COR-L47 (cell line): ENCODE data around the gene RPL39L.
"Not testable (repeated sequence)": the region's sequence is repeated elsewhere in the genome, so short reads cannot be mapped to it uniquely, and the experiment has no call there.

Experiments
- DNase-seq: peaks from one replicate; lab custom pipeline; 2025; lab: John Stamatoyannopoulos, UW

RPL39L gene

DNA sequence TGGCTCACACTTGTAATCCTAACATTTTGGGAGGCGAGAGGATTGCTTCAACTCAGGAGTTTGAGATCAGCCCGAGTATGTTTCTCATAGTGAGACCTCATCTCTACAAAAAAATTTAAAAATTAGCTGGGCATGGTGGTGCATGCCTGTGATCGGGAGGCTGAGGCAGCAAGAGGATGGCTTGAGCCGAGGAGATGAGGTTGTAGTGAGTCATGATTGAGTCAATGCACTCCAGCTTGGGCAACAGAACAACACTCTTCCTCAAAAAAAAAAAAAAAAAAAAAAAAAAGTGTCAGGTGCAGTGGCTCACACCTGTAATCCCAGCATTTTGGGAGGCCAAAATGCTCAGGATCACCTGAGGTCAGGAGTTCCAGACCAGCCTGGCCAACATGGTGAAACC lies 2.4 kb downstream of the RPL39L start:
- DNase-seq = no peak

DNA sequence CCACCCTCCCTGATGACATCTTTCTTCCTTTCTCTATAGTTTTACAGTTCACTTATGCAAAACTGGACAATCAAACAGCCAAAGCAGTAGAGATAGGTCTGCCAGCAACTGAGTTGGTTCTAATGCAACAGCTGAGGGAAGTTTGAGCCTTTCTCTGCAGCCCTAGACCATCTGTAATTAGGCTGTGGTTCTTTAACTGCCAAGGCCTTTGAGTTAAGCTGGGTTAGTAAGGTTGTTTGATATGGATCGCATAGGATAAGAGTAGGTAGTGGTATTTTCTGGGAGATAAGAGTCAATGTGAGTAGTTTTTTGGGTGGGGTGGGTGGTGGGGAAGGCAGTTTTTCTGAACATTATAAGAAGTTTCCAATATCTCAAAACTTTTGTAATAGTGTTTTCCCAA lies 3.0 kb downstream of the RPL39L start:
- no peak for DNase-seq

DNA sequence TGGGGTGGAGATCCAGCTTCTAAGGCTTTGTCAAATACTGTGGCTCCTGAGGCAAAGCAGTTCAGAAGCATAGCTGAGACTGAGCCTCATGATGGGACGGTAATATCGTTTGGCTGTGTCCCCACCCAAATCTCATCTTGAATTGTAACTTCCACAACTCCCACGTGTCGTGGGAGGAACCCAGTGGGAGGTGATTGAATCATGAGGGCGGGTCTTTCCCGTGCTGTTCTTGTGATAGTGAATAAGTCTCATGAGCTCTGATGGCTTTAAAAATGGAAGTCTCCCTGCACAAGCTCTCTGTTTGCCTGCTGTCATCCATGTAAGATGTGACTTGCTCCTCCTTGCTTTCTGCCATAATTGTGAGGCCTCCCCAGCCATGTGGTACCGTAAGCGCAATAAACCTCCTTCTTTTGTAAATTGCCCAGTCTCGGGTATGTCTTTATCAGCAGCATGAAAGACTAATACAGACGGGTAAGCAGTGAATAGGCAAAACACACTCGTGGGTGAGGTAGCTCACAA lies 4.1 kb downstream of the RPL39L start:
- DNase-seq = not testable (repeated sequence)

DNA sequence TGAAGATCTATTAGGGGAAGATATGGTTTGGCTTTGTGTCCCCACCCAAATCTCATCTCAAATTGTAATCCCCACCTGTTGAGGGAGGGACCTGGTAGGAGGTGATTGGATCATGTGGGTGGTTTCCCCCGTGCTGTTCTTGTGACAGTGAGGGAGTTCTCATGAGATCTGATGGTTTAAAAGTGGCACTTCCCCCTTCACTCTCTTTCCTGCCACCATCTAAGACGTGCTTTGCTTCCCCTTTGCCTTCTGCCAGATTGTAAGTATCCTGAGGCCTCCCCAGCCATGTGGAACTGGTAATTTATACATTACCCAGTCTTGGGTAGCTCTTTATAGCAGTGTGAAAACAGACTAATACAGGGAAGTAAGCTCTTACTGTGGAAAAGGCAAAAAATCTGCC lies 6.1 kb downstream of the RPL39L start:
- DNase-seq = not testable (repeated sequence)

DNA sequence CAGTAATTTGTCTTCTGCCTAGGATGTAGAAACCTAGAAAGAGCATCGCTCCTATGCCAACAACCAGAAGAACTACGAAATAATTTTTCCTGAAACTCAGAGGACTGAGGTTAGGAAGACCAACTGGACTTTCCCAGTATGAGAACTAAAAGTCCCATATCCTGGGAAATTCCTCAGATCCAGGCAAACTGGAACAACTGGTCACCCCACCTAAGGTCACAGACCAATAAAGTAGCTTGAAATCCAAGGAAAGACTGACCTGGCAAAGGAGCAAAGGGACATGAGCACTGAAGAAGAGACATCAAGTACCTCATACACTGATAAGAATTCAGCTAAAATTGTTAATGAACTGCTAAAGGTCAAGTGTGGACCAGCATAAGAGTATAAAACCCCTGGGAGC lies 6.6 kb downstream of the RPL39L start:
- DNase-seq = no peak

DNA sequence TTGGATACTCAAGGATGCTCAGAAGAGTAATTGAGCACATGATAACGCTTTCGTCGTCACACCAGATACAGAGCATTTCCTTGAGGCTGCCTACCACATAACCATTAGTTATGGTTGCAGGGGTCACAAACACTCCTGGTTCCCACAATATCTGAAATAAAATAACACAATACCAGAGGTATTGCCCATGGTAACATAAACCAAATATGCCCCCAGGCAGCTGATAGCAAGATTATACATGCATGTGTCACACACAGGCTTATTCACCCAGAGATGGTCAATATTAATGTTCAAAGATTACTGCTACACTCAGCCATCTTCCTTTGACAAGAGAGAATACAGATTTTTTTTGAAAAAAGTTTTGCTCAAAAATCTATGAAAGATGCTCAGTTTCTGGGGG lies 7.3 kb downstream of the RPL39L start:
- DNase-seq = no peak

DNA sequence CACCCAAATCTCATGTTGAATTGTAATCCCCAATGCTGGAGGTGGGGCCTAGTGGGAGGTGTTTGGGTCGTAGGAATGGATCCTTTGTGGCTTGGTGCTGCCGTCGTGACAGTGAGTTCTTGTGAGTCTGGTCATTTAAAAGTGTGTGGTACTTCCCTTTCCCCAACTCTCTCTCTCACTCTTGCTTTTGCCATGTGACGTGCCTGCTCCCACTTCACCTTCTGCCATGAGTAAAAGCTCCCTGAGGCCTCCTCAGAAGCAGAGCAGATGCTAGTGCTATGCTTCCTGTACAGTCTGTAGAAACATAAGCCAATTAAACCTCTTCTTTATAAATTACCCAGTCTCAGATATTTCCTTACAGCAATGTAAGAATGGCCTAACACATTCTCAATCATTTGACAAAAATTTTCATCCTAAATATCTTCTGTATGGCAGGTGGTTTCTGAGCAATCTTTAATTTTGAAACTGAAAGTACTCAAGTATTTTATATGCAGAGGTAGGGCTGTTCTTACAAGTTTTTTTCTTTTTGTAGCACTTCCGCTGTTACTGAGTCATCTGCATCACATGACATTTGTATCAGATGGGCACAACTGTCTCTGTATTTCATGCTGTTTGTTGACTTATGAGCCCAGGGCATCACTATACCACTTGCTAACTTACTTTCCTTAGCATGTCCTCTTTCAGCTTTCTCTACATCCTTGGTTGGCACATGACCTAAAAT lies 8.8 kb downstream of the RPL39L start:
- DNase-seq = no peak

DNA sequence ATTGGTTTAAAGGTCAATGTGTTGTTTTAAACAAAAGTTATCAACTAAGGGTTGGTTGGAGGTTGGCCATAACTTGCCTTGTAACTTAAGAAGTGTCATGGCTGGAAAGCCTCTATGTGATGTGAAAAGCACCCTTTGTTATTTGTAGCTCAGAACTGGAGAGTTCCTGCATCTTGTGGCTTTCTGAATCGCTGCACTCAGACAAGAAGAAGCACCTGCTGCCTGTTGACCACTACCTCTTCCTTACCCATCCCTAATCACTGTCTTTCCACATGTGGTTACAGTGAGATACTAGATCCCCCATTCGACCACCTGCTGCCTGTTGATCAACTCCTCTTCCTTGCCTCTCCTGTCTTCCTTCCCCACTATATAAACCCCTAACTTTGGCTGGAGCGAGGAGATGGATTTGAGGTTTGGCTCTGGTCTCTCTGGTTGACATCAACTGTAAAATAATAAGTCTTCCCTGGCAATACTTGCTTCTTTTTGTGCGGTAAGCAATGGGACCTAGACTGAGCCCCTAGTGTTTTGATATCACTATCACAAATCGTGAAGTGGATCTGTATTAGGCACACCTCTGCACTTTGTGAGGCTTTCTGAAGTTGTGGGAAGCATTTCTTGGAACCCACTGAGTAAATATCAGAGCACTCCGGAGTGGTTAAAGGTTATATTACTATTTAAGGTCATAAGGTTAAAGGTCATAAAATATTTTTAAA lies 13.8 kb downstream of the RPL39L start:
- no peak for DNase-seq

DNA sequence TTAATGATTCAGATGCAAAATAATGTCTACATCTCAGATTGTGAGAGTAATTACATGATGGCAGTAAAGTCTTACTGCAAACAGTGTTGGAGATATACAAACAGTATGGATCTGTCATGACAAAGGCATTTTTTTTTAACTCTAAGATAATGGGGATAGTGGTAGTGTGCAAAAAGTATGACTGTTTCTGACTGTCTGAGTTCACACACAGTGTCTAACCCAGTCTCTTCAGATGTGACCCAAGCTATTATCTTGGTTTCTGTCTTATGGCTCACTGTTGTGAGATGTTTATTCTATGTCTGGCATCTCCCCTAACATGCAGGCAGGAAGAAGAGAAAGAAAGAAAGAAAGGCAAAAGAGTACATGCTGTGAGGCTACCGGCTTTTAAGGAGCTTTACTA lies 17.0 kb downstream of the RPL39L start:
- DNase-seq = no peak

DNA sequence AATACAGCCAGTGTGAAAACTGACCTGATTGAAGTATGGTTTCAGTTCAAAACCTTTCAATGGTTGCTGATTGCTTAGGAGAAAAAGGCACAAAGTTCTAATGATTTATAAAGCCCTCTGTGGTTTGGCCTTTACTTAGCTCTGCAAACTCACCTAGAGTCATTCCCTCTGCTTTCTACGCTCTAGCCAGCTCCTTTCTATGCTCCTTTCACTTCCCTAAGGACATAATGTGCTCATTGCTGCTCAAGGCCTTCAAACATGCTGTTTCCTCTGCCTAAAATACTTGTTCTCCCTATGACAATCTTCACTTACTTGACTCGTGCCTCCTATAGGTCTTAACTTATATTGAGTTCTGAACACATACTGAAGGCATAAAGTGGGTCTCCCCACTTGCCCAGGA lies 19.0 kb downstream of the RPL39L start:
- no peak for DNase-seq

DNA sequence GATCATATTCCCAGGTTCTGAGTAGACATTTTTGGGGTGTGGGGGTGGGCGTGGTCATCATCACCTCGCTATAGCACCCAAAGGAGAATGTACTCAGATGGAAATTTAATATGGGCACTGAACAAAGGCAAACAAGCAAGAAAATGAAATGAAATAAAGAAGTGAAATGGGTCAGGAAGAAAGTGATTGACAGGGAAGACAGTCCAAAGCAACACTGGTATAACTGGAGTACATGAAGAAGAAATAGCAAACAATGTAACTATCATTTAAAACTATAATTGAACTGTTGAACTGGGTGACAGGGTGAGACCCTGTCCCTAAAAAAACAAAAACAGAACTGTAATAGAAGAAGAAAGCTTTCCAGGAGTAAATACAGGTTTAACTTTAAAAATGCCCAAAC lies 24.8 kb downstream of the RPL39L start:
- DNase-seq = no peak

DNA sequence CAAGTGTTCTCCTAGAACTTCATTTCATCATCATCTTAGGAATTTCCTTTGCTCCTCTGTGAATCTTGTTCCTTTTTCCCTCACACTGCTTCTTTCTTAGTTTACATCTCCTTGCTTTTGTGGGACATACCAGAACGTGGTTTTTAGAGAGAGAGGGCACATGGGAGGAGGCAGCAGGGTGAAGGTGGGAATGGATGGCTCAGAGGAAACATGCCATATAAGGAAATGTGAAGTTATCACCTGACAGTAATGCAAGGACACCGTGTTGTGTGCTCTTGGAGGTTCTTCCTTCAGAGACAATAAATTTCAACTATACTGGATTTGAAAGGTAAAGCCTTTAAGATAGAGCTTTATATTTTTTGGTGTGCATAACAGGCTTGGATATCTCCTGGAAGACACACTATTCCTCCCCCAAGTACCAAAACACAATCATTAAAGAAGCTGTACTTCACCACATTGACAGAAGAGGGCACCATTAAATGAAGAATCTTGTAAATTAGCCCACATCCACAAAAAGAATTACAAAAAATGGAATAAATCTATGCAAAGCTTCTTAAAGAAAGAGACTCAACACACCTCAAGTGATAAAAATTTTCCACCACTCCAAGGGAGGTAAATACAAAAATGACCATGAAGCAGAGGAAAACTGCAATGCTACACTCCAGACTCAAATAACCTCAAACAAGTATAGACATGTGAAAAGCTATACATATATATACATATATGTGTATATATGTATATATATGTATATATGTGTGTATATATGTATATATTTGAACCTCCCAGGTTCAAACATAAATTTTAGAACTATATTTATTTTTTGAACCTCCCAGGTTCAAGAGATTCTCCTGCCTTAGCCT lies 26.1 kb downstream of the RPL39L start:
- DNase-seq = no peak

DNA sequence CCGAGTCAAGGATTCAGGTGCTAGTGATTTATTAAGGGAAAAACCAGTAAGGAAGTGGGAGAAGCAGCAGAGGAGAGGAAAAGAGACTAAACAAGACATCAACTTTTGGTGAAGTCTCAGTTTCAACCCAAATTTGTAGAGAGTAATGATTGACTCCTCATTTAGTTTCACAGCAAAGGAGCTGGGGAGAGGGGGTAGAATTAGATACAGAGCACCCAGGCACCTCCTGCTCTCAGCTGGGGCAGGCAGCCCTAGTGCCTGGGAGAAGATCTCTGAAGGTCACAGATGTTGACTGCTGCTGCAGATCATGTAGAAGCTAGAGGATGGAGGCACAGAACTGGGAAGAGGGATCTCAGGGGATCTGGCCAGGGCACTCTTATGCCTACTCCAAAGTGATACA lies 29.1 kb downstream of the RPL39L start:
- no peak for DNase-seq

DNA sequence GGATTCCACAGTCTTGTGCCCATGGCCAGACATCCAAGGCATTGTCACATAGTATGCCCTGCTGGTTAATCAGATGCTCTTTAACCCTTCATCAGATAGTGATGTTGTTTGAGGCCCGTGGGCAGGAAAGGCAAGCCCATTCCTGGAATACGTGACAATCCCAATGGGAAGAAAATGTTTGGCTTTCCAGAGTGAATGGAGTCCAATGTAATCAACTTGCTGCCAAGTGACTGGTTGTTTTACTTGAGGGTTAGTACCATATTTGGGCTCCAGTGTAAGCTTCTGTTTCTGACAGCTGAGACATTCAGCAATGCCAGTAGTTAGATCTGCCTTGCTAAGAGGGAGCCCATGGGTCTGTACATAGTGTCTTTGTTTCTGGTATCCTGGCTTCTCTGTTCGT lies 31.3 kb downstream of the RPL39L start:
- no peak for DNase-seq

DNA sequence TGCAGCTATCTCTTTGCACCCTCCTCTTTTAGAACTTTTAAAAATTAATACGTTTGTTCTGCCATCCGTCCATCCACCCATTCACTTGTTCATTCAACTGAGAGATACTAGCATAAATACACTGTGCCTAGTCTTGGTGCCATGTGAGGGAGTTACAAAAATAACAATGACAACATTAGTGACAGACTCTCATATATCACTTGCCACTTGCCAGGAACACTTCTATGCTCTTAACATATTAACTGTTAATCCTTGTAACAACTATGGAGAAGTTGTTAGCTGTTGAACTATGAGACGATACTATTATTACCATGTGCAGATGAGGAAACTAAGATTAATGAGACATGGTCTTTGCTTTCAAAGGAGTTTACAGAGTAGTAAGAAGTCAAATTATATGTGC lies 33.6 kb downstream of the RPL39L start:
- no peak for DNase-seq

DNA sequence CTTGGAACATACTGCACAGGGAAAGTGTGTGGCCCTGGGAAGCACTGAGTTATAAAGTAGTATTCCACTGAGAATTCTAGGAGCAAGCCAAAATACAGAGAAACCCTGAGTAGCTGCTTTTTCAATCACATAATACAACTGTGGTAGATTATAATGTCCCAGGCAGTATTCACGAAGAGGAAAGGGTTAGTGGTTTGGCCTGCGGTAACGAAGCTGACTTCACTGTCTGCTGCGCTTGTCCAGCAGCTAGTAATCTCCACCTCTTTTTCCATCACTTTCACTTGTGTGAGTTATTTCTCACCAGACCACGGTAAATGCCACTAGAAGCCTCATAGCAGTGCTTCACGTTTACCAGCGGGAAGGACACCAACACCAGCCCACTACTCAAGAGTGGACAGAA lies 34.4 kb downstream of the RPL39L start:
- DNase-seq = no peak

DNA sequence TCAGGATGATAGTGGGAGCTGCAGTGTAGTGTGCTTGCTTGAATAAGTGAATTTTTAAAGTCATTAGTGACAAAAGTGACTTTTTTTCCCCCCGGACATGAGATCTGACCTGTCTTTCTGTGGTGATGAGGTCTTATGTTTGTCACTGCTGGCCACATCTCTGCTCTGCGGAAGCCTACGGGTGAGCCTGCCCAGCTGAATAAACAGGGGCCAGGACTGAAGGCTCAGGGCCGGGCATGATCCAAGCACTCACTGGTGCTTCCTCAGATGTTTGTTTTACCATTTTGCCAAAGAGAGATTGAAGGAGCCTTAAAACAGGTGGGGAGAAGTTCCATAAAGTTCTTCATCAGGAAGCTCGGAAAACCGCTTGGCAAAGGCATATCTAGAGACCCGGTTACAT lies 35.0 kb downstream of the RPL39L start:
- no peak for DNase-seq

DNA sequence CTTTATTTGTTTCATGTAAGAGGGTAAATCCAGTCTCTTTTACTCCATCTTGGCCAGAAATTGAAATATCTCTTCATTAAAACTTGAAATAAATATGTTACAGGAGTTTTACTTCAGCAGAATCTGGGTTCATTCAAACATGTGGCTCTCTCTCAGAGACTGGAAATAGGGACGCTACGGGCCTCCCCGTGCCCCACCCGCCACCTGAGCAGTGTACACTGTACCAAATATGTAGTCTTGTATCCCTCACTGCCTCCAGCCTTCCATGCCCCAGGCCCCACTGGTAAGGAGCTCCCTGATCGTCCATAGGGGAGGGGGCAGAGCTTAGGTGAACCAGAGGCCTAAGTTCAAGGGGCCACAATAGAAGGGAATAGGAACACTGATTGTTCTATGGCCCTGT lies 36.0 kb downstream of the RPL39L start:
- no peak for DNase-seq

DNA sequence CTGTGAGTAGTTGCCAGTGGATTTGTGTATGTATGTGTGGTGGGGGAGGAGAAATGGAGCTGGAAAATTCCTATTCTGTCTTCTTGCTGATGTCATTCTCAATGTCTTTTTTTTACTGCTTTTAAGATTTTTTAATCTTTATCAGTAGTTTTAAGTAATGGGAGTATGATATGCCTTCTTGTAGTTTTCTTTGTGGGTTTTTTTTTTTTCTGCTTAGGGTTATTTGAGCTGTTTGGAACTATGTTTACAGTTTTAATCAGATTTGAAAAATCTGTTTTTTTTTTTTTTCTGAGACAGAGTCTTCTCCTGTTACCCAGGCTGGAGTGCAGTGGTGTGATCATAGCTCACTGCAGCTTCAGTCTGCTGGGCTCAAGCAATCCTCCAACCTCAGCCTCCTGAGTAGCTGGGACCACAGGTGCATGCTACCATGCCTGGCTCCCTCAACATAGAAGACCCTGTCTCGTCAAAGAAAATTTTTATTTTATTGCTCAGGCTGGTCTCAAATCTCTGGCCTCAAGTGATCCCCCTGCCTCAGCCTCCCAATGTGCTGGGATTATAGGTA lies 37.1 kb downstream of the RPL39L start:
- DNase-seq = no peak

DNA sequence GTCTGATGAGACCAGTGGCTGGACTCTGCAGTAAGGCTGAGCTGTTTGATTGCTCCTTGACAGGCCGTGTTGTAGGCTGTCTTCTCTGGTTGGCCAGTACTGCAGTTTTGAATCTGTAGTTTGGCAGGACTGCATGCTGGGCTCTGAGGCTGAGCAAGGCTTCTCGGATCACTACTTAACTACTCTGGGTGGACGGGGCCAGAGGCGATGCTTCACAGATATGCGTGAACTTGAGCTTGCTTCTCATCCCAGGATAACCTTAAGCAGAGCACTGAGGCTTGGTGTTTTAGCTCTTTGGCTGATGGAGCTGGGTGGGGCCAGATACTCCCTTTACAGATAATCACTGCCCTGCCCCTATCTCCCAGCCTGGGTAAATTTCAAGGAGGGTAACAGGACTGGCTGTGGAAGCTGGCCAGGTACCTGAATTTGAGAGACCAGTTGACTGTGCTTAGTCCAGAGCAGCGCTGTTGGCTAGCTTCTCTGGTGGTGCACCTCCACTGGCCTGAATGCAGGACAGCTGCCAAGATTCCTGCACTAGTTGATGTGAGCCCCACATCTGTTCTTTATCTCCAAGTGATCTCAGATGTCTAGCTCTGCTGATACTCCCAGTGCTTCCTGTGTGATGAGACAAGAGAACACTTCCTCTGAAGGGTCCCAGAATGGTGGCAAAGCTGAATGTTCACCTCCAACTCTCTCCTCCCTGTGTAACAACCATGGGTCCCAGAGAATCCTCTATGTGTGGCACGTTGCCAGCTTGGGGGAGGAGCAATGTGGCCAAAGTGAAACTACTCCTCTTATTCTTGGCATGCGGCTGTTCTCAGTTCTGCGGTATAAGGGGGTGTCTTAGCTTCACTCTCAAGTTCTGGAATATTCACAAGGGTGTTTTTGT lies 37.9 kb downstream of the RPL39L start:
- DNase-seq = no peak

DNA sequence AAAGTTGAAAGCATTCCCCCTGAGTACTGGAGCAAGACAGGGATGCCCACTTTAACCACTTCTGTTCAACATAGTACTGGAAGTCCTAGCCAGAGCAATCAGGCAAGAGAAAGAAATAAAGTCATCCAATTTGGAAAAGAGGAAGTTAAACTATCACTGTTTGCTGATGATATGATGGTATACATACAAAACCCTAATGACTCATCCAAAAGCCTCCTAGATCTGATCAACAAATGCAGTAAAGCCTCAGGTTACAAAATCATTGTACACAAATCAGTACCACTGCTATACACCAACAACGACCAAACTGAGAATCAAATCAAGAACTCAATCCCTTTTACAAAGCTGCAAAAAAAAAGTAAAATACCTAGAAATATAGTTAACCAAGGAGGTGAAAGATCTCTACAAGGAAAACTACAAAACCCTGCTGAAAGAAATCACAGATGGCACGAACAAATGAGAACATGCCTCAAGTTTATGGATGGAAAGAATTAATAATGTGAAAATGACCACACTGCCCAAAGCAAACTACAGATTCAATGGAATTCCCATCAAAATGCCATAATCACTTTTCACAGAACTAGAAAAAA lies 40.3 kb downstream of the RPL39L start:
- DNase-seq = no peak
